CD4-positive, alpha-beta memory T cell (primary cell): ENCODE data around the gene G6PC1. TPM values are rescaled to one million over a fixed set of nuclear protein-coding genes. Genes with fewer than 3 reads are reported as not detected.

Source experiments
- CTCF ChIA-PET: fragments of 350-600 bp; sonication (Branson Sonifier 250); formaldehyde crosslinking; loops from one replicate; lab custom pipeline; 2021; ENCODE audit warnings: inconsistent platforms; ENCODE audit not compliant: partially characterized antibody; lab: Charles Lee
- POLR2A ChIA-PET: fragments of 350-600 bp; sonication (Branson Sonifier 250); formaldehyde crosslinking; loops from one replicate; lab custom pipeline; 2021; ENCODE audit not compliant: partially characterized antibody; lab: Charles Lee
- DNase-seq, 5 donors: peaks; one replicate each; pipeline versions ENCODE4 v3.0.0 to v3.0.0-alpha.2; 2020 to 2022; ENCODE audit warnings: mixed read lengths in 1 of 5
- H3K27ac ChIP-seq: one replicate; pipeline ENCODE4 v1.7.0; 2013; ENCODE audit warnings: low read depth, low read length
- H3K27me3 ChIP-seq: 2 replicates; pipeline ENCODE4 v1.7.0; 2013; ENCODE audit warnings: mild to moderate bottlenecking, low read length, moderate library complexity; ENCODE audit not compliant: insufficient read depth
- H3K36me3 ChIP-seq: 2 replicates; pipeline ENCODE4 v1.7.0; 2013; ENCODE audit warnings: mild to moderate bottlenecking, low read length, moderate library complexity; ENCODE audit not compliant: insufficient read depth
- H3K4me1 ChIP-seq: 2 replicates; pipeline ENCODE4 v1.7.0; 2013; ENCODE audit warnings: mild to moderate bottlenecking, low read length, moderate library complexity; ENCODE audit not compliant: insufficient read depth
- H3K4me3 ChIP-seq, 2 donors: one replicate each; pipeline ENCODE4 v1.7.0; 2013; ENCODE audit warnings: low read length in 2 of 2, mild to moderate bottlenecking in 1 of 2
- H3K9me3 ChIP-seq, 2 donors: one replicate each; pipeline ENCODE4 v1.7.0; 2013; ENCODE audit warnings: low read length in 2 of 2, control low read depth in 1 of 2; ENCODE audit not compliant: control insufficient read depth in 1 of 2
- H3K27ac Mint-ChIP-seq, 7 donors: one replicate each; pipeline ENCODE4 v1.8.0; 2020 to 2021; ENCODE audit warnings: mixed read lengths in 7 of 7, mild to moderate bottlenecking in 6 of 7, inconsistent platforms in 3 of 7, moderate library complexity in 3 of 7
- H3K27me3 Mint-ChIP-seq, 2 donors: one replicate each; pipeline ENCODE4 v1.8.0; 2020 to 2021; ENCODE audit warnings: mixed read lengths in 2 of 2
- H3K36me3 Mint-ChIP-seq, 2 donors: one replicate each; pipeline ENCODE4 v1.8.0; 2020 to 2021; ENCODE audit warnings: mixed read lengths in 2 of 2, inconsistent platforms in 1 of 2, mild to moderate bottlenecking in 1 of 2
- H3K4me1 Mint-ChIP-seq, 4 donors: one replicate each; pipeline ENCODE4 v1.8.0; 2020 to 2021; ENCODE audit warnings: mixed read lengths in 4 of 4, mild to moderate bottlenecking in 1 of 4
- H3K4me3 Mint-ChIP-seq, 8 donors: one replicate each; pipeline ENCODE4 v1.8.0; 2020 to 2021; ENCODE audit warnings: mixed read lengths in 8 of 8, mild to moderate bottlenecking in 7 of 8, moderate library complexity in 6 of 8, inconsistent platforms in 3 of 8
- H3K9me3 Mint-ChIP-seq, 8 donors: one replicate each; pipeline ENCODE4 v1.8.0; 2020 to 2021; ENCODE audit warnings: mixed read lengths in 8 of 8, mild to moderate bottlenecking in 5 of 8, inconsistent platforms in 3 of 8, moderate library complexity in 1 of 8
- intact Hi-C: fragments of 100-400 bp; cut with micrococcal nuclease; formaldehyde crosslinking; loops from one replicate; pipeline ENCODE4 v1.15.1; 2023
- polyA plus RNA-seq, 2 donors: library from polyadenylated mRNA; unstranded; fragments of 300-500 nt; fragmentation: Illumina TruSeq; gene quantifications; one replicate each; pipeline ENCODE4 v1.2.3, GENCODE V29; 2021
- total RNA-seq, 2 experiments: library from RNA; stranded (reverse); gene quantifications; one replicate each; pipeline ENCODE4 v1.2.3, GENCODE V29; 2021

Gene G6PC1
- total and polyA plus RNA-seq, 4 experiments from 2014 or later = not detected

DNA sequence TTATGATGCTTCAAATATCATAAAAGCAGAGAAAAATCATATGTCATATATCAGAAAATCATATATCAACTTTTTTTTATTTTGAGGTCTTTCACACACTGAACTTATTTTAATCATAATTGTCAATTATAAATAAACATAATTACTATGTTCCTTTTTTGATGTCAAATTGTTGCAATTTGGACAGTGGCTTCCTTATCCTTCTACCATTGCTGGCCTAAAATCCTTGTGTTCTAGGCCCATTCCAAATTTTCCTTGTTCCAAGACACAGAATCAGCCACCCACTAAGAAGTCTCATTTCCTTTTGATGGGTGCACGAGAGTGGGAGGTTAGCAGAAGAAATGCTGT, 28.9 kb downstream of the G6PC1 start:
- intact Hi-C loops = no loop called here
- Histone ChIP-seq H3K27ac (no peak overlapping the region), H3K4me3 (no peak overlapping the region), H3K9me3 (no peaks in the 10 kb centered on the region), H3K27me3 (no peaks in the 10 kb centered on the region), H3K4me1 (no peaks in the 10 kb centered on the region), H3K36me3 (no peaks in the 10 kb centered on the region)
- Mint-ChIP-seq H3K27ac (no peak overlapping the region), H3K4me3 (no peak overlapping the region), H3K9me3 (peaks cover 0 to 3% (median 0%) of the 10 kb centered on the region in 8 donors), H3K27me3 (peaks cover 1 to 16% of the 10 kb centered on the region in 2 donors), H3K36me3 (no peaks in the 10 kb centered on the region), H3K4me1 (no peaks in the 10 kb centered on the region)
- DNase-seq = no peak
- ChIA-PET POLR2A (no interaction called here), CTCF (no interaction called here)

- POLR2A ChIA-PET = no interaction called here
- DNase-seq = peak in 3 of 5 donors; percentile 3 to 10 (median 5)
Measured at GRCh38 chr17:42937712-42938596, 37.4 kb downstream of the G6PC1 start.

GRCh38 chr17:42944211-42944610, 43.6 kb downstream of the G6PC1 start:
- CTCF ChIA-PET = no interaction called here
- Mint-ChIP-seq H3K4me1 (no peaks in the 10 kb centered on the region), H3K27me3 (no peaks in the 10 kb centered on the region), H3K27ac (no peak overlapping the region), H3K36me3 (peaks cover 6 to 10% of the 10 kb centered on the region in 2 donors), H3K9me3 (no peaks in the 10 kb centered on the region), H3K4me3 (peak overlapping the region in 1 of 8 donors; percentile 66)
- no peak overlapping the region for H3K4me3 ChIP-seq
- no peaks in the 10 kb centered on the region for H3K9me3 ChIP-seq
- intact Hi-C loops = no loop called here
- POLR2A ChIA-PET = no interaction called here
- no peak for DNase-seq
- H3K27me3 ChIP-seq = no peaks in the 10 kb centered on the region
- no peaks in the 10 kb centered on the region for H3K4me1 ChIP-seq
- H3K27ac ChIP-seq = no peak overlapping the region
- H3K36me3 ChIP-seq = no peaks in the 10 kb centered on the region

More at GRCh38 chr17:42937712-42938596, 37.4 kb downstream of the G6PC1 start:
- CTCF ChIA-PET = no interaction called here
- no peak overlapping the region for H3K4me3 ChIP-seq
- no peaks in the 10 kb centered on the region for H3K36me3 ChIP-seq
- H3K4me1 Mint-ChIP-seq = no peaks in the 10 kb centered on the region
- no peaks in the 10 kb centered on the region for H3K9me3 Mint-ChIP-seq
- H3K36me3 Mint-ChIP-seq = no peaks in the 10 kb centered on the region
- H3K4me1 ChIP-seq = no peaks in the 10 kb centered on the region
- no peaks in the 10 kb centered on the region for H3K27me3 ChIP-seq
- no peak overlapping the region for H3K27ac Mint-ChIP-seq
- H3K4me3 Mint-ChIP-seq = no peak overlapping the region
- no peak overlapping the region for H3K27ac ChIP-seq
- intact Hi-C loops = loop anchor here (2.0 kb wide), 1 partner anchor 359 kb away; no protein-coding TSS in a partner anchor
- H3K27me3 Mint-ChIP-seq = peaks cover 0 to 7% of the 10 kb centered on the region in 2 donors
- no peaks in the 10 kb centered on the region for H3K9me3 ChIP-seq

DNA sequence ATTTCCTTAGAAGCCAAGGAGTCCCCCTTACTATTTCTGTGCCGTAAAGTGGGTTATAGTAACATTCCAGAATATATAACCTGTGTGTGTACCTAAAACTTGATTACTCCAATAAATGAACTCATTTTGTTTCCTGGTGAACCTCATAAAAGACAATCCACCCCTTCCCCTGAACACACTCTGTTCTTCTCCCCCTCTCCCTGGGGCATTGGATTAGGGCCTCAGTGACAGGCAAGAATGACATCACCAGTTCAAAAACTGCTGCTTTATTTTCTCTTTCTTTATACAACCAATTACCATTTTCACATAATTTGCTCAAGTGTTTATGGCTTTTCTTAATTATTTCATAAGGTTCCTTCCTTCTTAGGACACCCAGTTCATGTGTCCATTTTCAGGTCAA, 46.2 kb downstream of the G6PC1 start:
- Histone ChIP-seq H3K4me1 (no peaks in the 10 kb centered on the region), H3K9me3 (no peaks in the 10 kb centered on the region), H3K27me3 (no peaks in the 10 kb centered on the region), H3K4me3 (no peak overlapping the region), H3K27ac (no peak overlapping the region), H3K36me3 (peaks cover 14% of the 10 kb centered on the region)
- DNase-seq = no peak
- Mint-ChIP-seq H3K27ac (peak overlapping the region in 1 of 7 donors; percentile 61), H3K36me3 (peaks cover 28 to 29% of the 10 kb centered on the region in 2 donors), H3K27me3 (no peaks in the 10 kb centered on the region), H3K9me3 (no peaks in the 10 kb centered on the region), H3K4me1 (no peaks in the 10 kb centered on the region), H3K4me3 (no peak overlapping the region)
- intact Hi-C loops = no loop called here
- ChIA-PET POLR2A (no interaction called here), CTCF (no interaction called here)

GRCh38 chr17:42950044-42950783, 49.6 kb downstream of the G6PC1 start:
- H3K9me3 Mint-ChIP-seq = no peaks in the 10 kb centered on the region
- Histone ChIP-seq H3K4me3 (no peak overlapping the region), H3K27me3 (no peaks in the 10 kb centered on the region), H3K9me3 (no peaks in the 10 kb centered on the region), H3K4me1 (no peaks in the 10 kb centered on the region), H3K36me3 (peaks cover 32% of the 10 kb centered on the region), H3K27ac (no peak overlapping the region)
- H3K36me3 Mint-ChIP-seq = peaks cover 47 to 56% of the 10 kb centered on the region in 2 donors
- H3K4me1 Mint-ChIP-seq = no peaks in the 10 kb centered on the region
- ChIA-PET POLR2A (no interaction called here), CTCF (interaction anchor here (1.0 kb wide), 1 partner anchor 107 kb away, joined by 3 read pairs; no protein-coding TSS in a partner anchor)
- no peaks in the 10 kb centered on the region for H3K27me3 Mint-ChIP-seq
- DNase-seq = no peak
- intact Hi-C loops = no loop called here
- H3K27ac Mint-ChIP-seq = no peak overlapping the region
- no peak overlapping the region for H3K4me3 Mint-ChIP-seq

Other genes starting within 250 kb of the G6PC1 start
- gene TUBG2, start 241.5 kb upstream of the G6PC1 start, total RNA-seq = 10 to 100 TPM; 18.1 to 19.1 TPM
- 1 to 10 TPM; 3.0 to 5.0 TPM for gene TUBG2, start 241.5 kb upstream of the G6PC1 start, polyA plus RNA-seq
- under 1 TPM; 0.15 to 0.22 TPM for gene PLEKHH3, start 223.8 kb upstream of the G6PC1 start, total RNA-seq
- gene PLEKHH3, start 223.8 kb upstream of the G6PC1 start, polyA plus RNA-seq = under 1 TPM; 0.16 to 0.32 TPM
- gene CCR10, start 219.0 kb upstream of the G6PC1 start, total RNA-seq = under 1 TPM; 0.53 to 0.81 TPM
- 10 to 100 TPM in 1 of 2 donors, 1 to 10 TPM in 1; 9.1 to 10.7 TPM for gene CCR10, start 219.0 kb upstream of the G6PC1 start, polyA plus RNA-seq
- 1 to 10 TPM; 2.5 to 3.0 TPM for gene CNTNAP1, start 218.3 kb upstream of the G6PC1 start, total RNA-seq
- 1 to 10 TPM in 1 of 2 donors, not detected in 1; 1.2 TPM for gene CNTNAP1, start 218.3 kb upstream of the G6PC1 start, polyA plus RNA-seq
- 100 to 1,000 TPM; 184 to 192 TPM for gene EZH1, start 155.8 kb upstream of the G6PC1 start, total RNA-seq
- 10 to 100 TPM; 20.1 to 38.6 TPM for gene EZH1, start 155.8 kb upstream of the G6PC1 start, polyA plus RNA-seq
- gene RAMP2, start 139.6 kb upstream of the G6PC1 start, total RNA-seq = not detected
- not detected for gene RAMP2, start 139.6 kb upstream of the G6PC1 start, polyA plus RNA-seq
- gene VPS25, start 127.3 kb upstream of the G6PC1 start, total RNA-seq = 10 to 100 TPM; 39.3 to 43.6 TPM
- 10 to 100 TPM; 39.8 to 63.3 TPM for gene VPS25, start 127.3 kb upstream of the G6PC1 start, polyA plus RNA-seq
- gene WNK4, start 120.2 kb upstream of the G6PC1 start, total RNA-seq = under 1 TPM; 0.14 to 0.41 TPM
- not detected for gene WNK4, start 120.2 kb upstream of the G6PC1 start, polyA plus RNA-seq
- gene COA3, start 102.1 kb upstream of the G6PC1 start, total RNA-seq = 10 to 100 TPM; 27.7 to 30.1 TPM
- gene COA3, start 102.1 kb upstream of the G6PC1 start, polyA plus RNA-seq = 100 to 1,000 TPM; 110 to 153 TPM
- not detected for gene CNTD1, start 101.9 kb upstream of the G6PC1 start, total RNA-seq
- gene CNTD1, start 101.9 kb upstream of the G6PC1 start, polyA plus RNA-seq = under 1 TPM; 0.22 to 0.43 TPM
- 100 to 1,000 TPM; 103 to 104 TPM for gene BECN1, start 76.5 kb upstream of the G6PC1 start, total RNA-seq
- gene BECN1, start 76.5 kb upstream of the G6PC1 start, polyA plus RNA-seq = 100 to 1,000 TPM; 135 to 190 TPM
- 10 to 100 TPM; 65.1 to 69.9 TPM for gene PSME3, start 67.4 kb upstream of the G6PC1 start, total RNA-seq
- 100 to 1,000 TPM; 125 to 171 TPM for gene PSME3, start 67.4 kb upstream of the G6PC1 start, polyA plus RNA-seq
- 1 to 10 TPM; 2.7 TPM for gene AOC2, start 56.2 kb upstream of the G6PC1 start, total RNA-seq
- under 1 TPM in 1 of 2 donors, not detected in 1; 0.17 TPM for gene AOC2, start 56.2 kb upstream of the G6PC1 start, polyA plus RNA-seq
- gene AOC3, start 49.6 kb upstream of the G6PC1 start, total RNA-seq = 1 to 10 TPM in 1 of 2 experiments, under 1 TPM in 1; 0.58 to 1.2 TPM
- gene AOC3, start 49.6 kb upstream of the G6PC1 start, polyA plus RNA-seq = not detected
- gene AARSD1, start 63.7 kb downstream of the G6PC1 start, total RNA-seq = 10 to 100 TPM; 53.0 to 55.6 TPM
- 10 to 100 TPM; 37.7 to 42.6 TPM for gene AARSD1, start 63.7 kb downstream of the G6PC1 start, polyA plus RNA-seq
- gene PTGES3L, start 79.3 kb downstream of the G6PC1 start, total RNA-seq = under 1 TPM; 0.20 to 0.30 TPM
- under 1 TPM in 1 of 2 donors, not detected in 1; 0.52 TPM for gene PTGES3L, start 79.3 kb downstream of the G6PC1 start, polyA plus RNA-seq
- 10 to 100 TPM; 24.1 to 25.5 TPM for gene RUNDC1, start 79.8 kb downstream of the G6PC1 start, total RNA-seq
- gene RUNDC1, start 79.8 kb downstream of the G6PC1 start, polyA plus RNA-seq = 10 to 100 TPM; 12.8 to 17.7 TPM
- 1,000 to 10,000 TPM; 1,574 to 1,622 TPM for gene RPL27, start 97.6 kb downstream of the G6PC1 start, total RNA-seq
- gene RPL27, start 97.6 kb downstream of the G6PC1 start, polyA plus RNA-seq = 1,000 to 10,000 TPM; 1,528 to 2,293 TPM
- gene IFI35, start 106.0 kb downstream of the G6PC1 start, total RNA-seq = 10 to 100 TPM; 33.1 to 40.3 TPM
- 10 to 100 TPM; 55.4 to 66.2 TPM for gene IFI35, start 106.0 kb downstream of the G6PC1 start, polyA plus RNA-seq
- 10 to 100 TPM; 61.5 to 67.5 TPM for gene VAT1, start 121.6 kb downstream of the G6PC1 start, total RNA-seq
- gene VAT1, start 121.6 kb downstream of the G6PC1 start, polyA plus RNA-seq = 10 to 100 TPM; 52.6 to 66.2 TPM
- gene RND2, start 124.4 kb downstream of the G6PC1 start, total RNA-seq = under 1 TPM; 0.28 to 0.29 TPM
- under 1 TPM; 0.13 to 0.26 TPM for gene RND2, start 124.4 kb downstream of the G6PC1 start, polyA plus RNA-seq
- gene BRCA1, start 224.6 kb downstream of the G6PC1 start, total RNA-seq = 1 to 10 TPM; 4.8 to 6.0 TPM
- 1 to 10 TPM; 1.1 TPM for gene BRCA1, start 224.6 kb downstream of the G6PC1 start, polyA plus RNA-seq